TTC549 (cell line): ENCODE measurements around the gene SH3RF3.
A peak's percentile ranks its signal among the peaks of the same experiment; 100 is the strongest.
"Not testable (repeated sequence)": the region's sequence is repeated elsewhere in the genome, so short reads cannot be mapped to it uniquely, and the experiment has no call there.

Source experiments
- FAIRE-seq: peaks from 2 replicates; lab custom pipeline; 2012; peaks lifted over from hg19 to GRCh38; lab: Jason Lieb, UNC

SH3RF3 gene

DNA sequence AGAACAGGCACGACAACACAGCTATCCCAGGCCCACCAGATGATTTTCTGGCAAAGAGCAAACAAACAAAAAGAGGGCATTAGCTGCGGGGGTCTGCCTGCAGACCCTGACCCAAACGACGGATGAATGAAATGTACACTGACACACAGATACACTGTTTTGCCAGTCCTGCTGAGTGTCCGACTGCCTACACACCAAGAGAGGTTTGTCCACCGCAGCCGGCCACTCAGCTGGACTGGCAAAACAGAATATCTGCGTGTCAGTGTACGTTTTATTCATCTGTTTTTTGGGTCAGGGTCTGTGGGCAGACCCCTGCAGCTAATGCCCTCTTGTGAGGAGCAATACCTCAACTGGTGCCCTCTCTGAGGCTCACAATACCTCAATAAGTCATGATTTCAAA, 10.7 kb upstream of the SH3RF3 start:
- FAIRE-seq, result no peak

- no peak for FAIRE-seq
Measured at GRCh38 chr2:109120166-109120565, 8.8 kb upstream of the SH3RF3 start.

- FAIRE-seq, result not testable (repeated sequence)
Measured at GRCh38 chr2:109120686-109121085, 8.3 kb upstream of the SH3RF3 start.

DNA sequence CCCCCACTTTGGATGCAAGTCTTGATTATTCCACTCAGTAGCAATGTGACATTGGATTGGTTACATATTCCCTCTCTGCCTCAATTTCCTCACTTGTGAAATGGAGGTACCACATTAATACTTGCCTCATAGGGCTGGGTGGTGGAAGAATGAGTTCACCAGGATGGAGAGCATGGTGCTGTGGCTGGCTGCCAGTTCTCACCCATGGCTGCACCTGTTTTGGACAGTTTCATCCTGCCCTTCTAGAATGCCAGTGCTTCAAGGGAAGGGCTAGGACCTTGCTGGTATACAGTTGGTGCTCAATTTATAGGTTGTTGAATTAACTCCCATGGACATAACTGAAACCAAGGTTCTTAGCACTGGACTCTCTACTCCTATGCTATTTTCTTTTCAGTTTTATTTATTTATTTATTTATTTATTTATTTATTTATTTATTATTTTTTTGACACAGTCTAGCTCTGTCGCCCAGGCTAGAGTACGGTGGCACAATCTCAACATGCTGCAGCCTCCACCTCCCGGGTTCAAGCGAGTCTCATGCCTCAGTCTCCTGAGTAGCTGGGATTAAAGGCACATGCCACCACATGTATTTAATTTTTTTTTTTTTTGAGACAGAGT, 5.3 kb upstream of the SH3RF3 start:
- no peak for FAIRE-seq

- FAIRE-seq, result no peak
Measured at GRCh38 chr2:109124982-109125592, 3.9 kb upstream of the SH3RF3 start.

DNA sequence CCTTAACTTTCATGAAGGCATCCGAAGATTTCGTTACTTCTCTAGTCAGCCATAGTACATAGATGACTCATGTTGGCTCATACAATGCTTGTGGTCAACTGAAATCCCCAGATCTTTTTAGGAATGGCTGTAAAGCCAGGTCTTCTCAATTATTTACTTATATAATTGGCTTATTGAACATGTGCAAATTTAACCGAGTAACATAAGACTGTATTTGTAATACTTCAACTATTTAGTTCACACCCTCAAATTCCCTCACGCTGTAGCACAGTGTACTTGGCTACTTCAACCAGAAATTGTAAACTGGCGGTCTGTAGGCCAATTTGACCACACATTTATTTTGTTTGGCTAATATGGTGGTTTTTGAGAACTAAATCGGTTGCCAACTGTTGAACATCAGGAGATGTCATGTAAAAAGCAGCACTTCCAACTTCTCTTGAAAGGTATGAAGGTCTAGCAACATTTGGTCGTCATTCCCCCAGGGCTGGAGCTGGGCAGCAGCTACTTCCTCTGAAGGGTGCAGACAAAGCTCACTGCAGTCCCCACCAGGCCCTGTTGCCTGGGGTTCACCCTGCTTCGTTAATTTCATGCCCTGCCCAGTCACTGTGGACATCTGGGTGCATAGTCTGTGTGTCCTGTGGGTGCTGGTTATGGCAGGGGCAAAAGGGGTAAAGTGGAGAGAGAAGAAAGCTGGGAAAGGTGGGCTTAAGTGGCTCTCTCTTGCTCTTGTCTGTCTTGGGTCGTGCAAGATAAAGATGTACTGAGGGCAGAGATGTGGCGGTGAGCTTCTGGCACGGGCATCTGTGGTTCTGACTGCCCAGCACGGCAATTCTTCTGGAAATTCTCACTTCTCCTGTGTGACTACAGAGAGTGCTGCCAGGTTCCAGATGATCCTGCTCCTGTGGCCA, 3.2 kb upstream of the SH3RF3 start:
- no peak for FAIRE-seq

DNA sequence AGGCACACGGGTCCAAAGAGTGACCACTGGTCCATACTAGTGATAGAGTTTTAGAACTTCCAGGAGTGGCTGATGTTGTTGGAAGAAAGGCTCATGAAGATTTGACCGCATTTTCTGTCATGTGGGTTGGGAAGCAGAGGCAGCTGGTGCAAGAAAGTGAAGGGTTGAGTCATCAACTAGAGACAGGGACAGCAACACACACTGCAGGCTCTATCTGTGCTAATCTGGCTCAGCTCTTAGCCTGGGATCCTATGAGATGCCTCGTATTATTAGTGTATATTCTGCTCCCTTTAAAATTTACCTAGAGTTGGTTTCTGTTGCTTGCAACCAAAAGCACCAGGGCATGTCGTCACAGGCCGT, 2.5 kb upstream of the SH3RF3 start:
- FAIRE-seq, result no peak

- FAIRE-seq, result no peak
Measured at GRCh38 chr2:109127556-109127955, 1.4 kb upstream of the SH3RF3 start.

DNA sequence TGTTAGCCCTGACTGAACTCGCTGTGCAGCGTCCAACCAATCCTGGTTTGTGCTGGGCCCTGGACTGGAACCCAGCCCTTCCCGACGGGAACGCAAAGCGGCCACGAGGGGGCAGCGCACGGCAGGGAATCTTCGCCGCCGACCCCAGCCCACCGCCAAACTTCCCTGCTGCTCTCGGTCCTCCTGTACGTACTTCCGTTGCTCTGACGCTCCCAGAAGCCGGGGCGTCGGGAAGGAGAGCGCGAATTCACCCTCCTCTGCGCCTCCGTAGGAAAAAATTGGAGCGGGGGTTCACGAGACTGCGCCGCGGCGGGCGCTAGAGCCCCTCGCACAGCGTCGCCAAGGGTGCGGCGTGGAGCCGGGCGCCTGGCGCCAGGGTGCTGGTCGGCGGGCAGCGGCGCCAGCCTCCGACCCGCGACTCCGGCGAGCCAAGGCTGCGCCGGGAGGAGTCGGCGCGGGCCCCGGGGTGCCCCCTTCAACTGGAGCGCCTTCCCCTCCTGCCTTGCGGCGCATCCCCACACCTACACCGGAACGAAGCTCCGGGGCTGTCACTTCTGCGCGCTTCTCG, 873 bp upstream of the SH3RF3 start:
- peak; percentile 79 for FAIRE-seq

DNA sequence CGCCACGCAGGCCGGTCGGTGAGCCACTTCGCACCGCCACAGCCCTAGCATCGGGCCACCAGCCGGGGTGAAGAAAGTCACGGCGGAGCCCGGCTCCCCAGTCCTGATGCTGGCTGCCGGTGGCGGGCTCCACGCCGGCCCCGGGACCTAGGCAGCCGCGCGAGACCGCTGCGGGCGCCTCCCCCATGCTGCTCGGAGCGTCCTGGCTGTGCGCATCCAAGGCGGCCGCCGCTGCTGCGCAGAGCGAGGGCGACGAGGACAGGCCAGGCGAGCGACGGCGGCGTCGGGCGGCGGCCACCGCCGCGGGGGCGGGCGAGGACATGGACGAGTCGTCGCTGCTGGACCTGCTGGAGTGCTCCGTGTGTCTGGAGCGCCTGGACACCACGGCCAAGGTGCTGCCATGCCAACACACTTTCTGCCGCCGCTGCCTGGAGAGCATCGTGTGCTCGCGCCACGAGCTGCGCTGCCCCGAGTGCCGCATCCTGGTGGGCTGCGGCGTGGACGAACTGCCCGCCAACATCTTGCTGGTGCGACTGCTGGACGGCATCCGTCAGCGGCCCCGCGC, 433 bp downstream of the SH3RF3 start:
- no peak for FAIRE-seq

DNA sequence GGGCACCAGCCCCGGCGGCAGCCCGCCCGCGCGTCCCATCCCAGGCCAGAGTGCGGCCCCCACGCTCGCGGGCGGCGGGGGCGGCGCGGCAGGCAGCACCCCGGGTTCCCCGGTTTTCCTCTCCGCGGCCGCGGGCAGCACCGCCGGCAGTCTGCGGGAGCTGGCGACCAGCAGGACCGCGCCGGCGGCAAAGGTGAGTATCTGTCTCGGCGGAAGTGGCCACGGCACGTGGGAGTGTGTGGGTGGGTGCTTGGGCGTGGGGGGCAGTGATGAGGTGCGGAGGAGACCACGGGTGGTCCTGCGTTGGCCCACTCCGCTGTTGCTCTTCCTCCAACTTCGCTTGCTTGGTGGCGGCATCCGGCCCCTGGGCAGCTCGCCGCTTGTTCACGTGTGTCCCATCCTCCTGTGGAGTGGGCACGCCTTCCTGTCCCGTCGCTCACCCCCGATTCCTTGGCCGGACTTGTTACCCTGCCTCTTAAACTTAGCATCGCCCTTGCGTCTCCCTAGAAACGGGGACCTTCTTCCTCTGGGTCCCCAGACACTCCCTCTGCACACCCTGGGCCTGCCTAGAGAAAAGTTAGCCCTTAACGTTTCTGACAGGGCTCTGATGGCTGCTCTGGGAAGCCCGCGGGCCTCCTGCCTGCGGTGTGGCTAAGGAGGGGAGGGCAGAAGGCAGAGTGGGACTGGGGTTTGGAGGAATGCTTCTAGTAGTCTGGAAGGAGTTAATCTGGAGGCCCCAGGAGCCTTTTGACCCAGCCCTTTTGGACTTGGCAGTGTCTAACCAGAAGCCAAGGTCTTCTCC, 1.1 kb downstream of the SH3RF3 start:
- FAIRE-seq, result no peak

DNA sequence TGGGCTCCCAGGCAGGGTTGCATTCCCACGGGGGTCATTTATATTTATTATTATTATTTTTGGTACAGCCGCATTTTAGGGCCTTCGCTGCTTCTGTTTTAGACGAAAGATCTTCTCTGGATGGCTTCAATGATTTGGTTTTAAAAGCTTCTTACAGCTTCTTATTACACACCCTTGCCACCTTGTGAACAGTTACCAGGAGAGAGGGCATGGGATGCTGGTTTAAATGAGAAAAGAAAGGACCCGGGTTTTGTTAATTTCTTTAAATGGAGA, 1.7 kb downstream of the SH3RF3 start:
- FAIRE-seq, result no peak

DNA sequence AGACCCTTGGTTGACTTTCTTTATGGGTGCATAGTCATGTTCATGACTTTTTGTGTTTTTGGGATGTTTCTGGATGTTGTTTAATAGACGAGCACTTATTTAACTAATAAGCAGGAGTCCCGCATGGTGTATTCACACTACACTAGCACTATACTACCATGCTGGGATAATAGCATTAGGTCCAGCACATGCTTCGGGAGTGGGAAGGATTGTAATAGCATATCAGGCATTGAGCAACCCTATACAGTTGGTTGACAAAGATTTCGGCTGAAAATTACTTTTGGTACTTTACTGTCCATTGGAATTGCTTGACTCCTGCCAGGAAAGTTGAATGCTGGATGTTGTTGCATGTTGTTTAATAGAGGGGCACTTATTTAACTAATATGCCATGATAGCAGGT, 2.8 kb downstream of the SH3RF3 start:
- FAIRE-seq, result no peak

DNA sequence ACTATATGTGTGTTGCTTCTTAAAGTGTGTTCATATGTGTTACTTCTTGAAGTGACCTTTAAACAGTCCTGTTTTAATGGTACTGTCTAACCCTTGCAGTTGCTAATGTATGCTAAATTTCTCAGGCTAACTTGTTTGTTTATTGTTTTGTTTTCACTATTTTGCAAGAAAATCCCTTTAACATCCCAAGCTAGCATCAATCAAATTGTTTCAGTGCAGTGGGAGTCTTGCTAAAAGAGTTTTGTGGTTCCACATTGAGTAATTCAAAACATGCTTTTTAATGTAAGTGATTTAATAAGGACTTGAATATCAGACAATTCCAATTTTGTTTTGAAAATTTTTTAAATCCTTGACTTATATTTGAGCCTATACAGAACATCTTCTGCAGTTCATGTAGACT, 3.6 kb downstream of the SH3RF3 start:
- no peak for FAIRE-seq

DNA sequence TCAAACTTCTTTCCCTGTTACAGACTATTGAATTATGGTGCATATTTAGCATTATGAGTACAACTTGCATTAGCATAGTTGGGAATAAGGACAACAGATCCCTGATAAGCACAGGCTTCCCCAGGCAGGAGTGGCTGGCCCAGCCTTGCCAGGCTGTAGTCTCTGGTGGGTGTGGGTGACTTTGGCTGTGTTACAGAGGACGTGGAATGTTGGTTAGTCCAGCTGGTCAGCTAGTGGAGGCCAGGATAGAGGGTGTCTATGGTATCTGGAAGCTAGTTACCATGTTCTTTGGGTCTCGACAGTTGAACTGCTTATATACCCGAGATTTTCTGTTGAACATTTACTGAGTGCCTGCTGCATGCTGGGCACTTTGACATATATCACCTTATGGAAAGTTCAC, 4.7 kb downstream of the SH3RF3 start:
- no peak for FAIRE-seq

DNA sequence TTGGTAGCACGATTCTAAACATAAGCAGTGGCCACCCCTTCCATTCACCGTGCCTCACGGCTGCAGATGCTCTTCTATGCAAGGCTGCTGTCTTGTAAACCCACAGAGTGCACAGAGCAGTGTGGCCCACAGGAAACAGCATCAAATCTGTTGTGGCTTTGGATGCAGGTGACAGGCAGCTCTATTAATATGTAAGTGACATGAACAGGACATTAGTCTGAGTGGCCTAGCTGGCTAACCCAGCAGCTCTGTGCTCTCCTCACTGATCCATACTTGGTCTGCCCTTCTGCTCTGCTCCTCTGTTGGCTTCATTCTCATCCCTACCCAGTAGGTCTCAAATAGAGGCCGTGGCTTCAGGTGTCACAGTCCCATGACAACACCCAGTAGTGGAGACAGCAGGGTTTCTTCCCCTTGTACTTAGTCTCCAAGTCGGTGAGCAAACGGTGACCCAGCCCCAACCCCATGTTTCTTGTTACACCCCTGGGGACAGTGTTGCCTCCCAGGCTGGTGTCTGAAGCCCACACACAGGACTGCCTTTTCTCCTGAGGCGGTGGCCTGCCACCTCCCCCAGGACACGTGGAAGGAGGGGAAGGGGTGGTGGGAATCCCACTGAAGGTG, 5.8 kb downstream of the SH3RF3 start:
- no peak for FAIRE-seq

GRCh38 chr2:109135359-109136197, 6.6 kb downstream of the SH3RF3 start:
- no peak for FAIRE-seq

- FAIRE-seq, result no peak
Measured at GRCh38 chr2:109136542-109136941, 7.5 kb downstream of the SH3RF3 start.

DNA sequence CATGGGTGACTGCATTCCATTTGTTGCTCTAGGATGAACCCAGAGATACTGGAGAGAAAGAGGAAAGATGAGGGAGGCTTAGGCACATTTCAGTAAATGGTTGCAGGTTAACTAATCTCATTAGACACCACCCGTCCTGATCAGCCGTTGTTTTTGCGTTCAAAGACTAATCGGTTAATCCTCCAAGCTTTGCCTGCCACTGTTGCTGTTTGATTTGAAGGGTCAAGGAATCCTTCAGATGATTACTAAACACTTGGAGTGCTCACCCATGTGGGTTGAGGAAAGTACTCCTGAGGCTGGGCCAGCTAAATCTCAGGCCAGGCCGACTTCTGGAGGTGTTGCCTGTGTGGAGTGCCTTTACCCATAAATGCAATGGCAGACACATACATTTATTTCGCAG, 8.6 kb downstream of the SH3RF3 start:
- no peak for FAIRE-seq

DNA sequence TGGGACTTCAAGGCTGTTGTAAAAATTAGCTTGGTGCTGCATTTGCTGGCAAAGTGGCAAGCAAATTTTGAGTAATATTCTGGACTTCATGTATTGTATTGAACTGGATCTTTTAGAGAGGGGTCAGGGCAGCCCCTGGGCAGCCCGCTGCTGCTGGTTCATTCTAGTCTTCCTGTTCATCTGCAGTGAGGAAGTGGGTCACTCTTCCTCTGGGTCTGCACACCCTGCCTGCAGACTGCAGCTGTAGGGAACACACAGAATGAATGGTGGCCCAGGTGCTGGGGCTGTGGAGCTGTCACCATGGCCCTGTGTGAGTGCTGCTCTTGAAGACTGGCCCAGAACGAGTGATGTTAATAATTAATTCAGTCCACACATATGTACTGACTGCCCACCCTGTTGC, 9.4 kb downstream of the SH3RF3 start:
- FAIRE-seq, result no peak

DNA sequence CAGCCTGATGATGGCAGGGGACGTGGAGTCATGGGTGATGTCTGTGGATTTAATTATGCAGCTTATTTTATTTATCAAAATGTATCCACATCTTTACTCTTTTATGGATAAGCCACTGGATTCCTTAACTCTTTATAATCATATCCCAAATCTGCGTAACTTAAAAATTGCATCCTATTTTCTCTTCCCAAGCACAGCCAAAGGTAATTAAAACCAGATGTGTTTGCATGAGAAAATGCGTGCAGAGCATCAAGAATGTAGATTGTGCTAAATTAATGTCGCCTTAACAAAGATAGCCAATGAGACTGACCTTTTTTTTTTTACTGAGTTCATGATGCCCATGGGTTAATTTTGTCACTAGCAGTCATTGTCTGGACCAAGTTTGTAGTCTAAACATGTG, 10.0 kb downstream of the SH3RF3 start:
- no peak for FAIRE-seq
